GM19328 (cell line): ENCODE results near the gene ETFDH.
"Not testable (repeated sequence)": the region's sequence is repeated elsewhere in the genome, so short reads cannot be mapped to it uniquely, and the experiment has no call there.

Experiments used
- ATAC-seq: cut with Tn5 transposase; IDR thresholded peaks from one replicate; pipeline ENCODE4 v1.9.1; 2021; ENCODE audit warnings: mild to moderate bottlenecking, moderate library complexity; ENCODE audit not compliant: unreplicated experiment

The ETFDH gene

DNA sequence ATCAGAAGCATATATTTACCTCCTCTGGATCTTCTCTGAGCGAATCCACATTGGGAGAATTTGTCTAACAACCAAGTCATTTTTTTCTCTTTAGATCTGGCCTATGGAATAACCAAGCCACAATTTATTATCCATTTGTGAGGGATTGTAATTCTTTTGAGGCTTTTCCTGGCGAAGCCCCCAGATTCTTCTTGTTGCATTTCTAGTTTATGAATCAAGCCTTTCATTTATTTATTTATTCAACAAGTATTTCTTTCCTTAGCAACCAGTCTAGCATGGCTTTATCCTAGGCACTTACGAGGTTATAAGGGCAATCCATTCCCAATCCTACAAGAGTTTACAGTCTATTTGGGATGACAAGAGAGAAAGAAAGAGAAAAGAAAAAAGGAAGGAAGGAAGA lies 78.3 kb downstream of the ETFDH start:
- no peak for ATAC-seq

DNA sequence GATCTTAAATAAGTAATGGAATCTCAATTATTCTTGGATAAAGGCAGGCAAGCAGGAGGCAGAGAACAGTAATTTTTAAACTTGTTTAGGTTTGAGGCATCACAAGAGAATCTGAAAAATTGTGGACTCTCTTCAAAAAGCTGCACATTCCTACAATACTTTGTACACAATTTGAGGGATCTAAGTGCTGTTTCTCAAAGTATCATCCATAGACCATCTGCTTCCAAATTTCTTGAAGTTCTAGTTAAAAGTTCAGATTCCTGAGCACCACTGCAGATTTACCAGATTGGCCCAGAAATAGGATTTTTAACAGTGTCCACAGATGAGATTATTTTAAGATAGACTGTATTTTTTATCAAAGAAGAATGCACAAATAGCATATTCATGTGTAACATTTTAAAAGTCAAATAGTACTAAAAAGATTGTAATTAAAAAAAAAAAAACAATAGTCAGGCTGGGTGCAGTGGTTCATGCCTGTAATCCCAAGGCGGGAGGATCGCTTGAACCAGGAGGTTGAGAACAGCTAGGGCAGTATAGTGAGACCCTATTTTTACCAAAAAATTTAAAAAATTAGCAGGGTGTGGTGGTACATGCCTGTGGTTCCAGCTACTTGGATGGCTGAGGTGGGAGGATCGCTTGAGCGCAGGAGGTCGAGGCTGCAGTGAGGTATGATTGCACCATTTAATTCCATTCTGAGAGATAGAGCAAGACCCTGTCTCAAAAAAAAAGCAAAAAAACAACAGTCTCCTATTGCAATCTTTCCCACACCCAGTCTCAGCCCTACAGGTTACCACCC lies 82.5 kb downstream of the ETFDH start:
- no peak for ATAC-seq

DNA sequence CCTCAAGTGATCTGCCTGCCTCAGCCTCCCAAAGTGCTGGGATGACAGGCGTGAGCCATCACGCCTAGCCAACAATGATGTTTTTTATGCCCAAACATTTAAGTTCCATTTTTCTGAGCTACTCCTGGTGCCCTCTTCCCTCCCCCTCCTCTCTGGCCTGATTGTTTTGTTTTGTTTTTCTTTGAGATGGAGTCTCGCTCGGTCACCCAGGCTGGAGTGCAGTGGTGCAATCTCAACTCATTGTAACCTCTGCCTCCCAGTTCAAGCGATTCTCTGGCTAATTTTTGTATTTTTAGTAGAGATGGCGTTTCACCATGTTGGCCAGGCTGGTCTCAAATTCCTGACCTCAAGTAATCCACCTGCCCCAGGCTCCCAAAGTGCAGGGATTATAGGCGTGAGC lies 83.7 kb downstream of the ETFDH start:
- not testable (repeated sequence) for ATAC-seq

DNA sequence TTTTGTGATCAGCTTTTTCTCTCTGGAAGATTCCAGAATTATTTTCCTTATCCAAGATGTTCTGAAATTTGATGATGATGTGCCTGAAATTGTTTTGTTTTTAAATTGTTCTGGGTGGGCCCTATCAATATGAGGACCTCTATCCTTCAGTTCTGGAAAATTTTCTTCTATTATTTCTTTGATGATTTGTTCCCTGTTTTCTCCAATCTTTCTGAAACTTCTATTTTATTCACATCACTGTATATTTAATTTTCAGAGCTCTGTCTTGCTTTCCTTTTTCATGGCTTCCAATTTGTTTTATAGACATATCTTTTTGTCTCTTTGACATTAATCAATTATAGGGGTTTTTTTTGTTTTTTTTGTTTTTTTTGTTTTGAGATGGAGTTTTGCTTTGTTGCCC lies 84.5 kb downstream of the ETFDH start:
- no peak for ATAC-seq

DNA sequence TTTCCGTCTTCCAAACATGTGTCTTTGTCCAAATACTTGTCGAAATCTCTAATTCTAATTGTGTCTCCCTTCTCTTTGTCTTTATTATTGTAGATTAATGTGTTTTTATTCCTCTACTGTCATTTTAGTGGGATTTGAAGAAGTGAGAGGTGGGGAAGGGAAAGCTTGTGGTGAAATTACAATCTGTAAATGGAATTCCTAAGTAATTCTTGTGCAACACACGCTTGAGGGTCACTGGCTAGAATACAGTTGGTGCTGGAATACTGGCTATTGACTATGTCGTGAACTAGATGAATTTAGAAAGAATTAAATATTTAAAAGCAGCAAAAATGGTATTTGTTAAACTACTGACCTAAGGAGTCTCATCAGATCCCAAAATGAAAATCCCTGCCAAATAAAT lies 86.0 kb downstream of the ETFDH start:
- no peak for ATAC-seq

DNA sequence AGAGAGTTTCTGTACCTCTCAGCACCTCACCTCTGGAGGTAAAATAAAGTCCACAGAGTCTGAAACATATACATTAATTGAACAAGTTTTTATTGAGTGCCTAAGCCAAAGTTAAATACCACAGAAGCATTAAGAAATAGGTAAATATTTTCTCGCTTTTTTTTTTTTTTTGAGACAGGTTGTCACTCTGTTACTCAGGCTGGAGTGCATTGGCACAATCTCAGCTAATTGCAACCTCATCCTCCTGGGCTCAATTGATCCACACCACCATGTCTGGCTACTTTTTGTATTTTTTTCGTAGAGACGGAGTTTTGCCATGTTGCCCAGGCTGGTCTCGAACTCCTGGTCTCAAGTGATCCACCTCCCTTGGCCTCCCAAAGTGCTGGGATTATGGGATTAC lies 86.6 kb downstream of the ETFDH start:
- no peak for ATAC-seq
